Hepatocyte (in vitro differentiated cells): ENCODE results near the gene KIAA0825. TPM values are rescaled to one million over a fixed set of nuclear protein-coding genes. Genes with fewer than 3 reads are reported as not detected.

Experiments
- DNase-seq: peaks from one replicate; pipeline ENCODE4 v3.0.0-alpha.2; 2016; ENCODE audit warnings: low spot score
- H2AFZ ChIP-seq: fragments of 200-600 bp; sonication (generic); 2 replicates; pipeline ENCODE4 v1.6.0; 2016; ENCODE audit warnings: antibody characterized with exemption, mild to moderate bottlenecking
- H3K27ac ChIP-seq: fragments of 200-600 bp; sonication (generic); 2 replicates; pipeline ENCODE4 v1.5.1; 2016; ENCODE audit warnings: mild to moderate bottlenecking
- H3K27me3 ChIP-seq: fragments of 200-600 bp; sonication (generic); 2 replicates; pipeline ENCODE4 v1.6.1; 2016
- H3K36me3 ChIP-seq: fragments of 200-600 bp; sonication (generic); replicated peaks from 2 replicates; pipeline ENCODE4 v1.5.1; 2016; ENCODE audit warnings: low read depth; ENCODE audit not compliant: insufficient read depth
- H3K4me1 ChIP-seq: fragments of 200-600 bp; sonication (generic); 2 replicates; pipeline ENCODE4 v1.5.1; 2016; ENCODE audit warnings: mild to moderate bottlenecking, moderate library complexity; ENCODE audit not compliant: insufficient read depth
- H3K4me2 ChIP-seq: fragments of 200-600 bp; sonication (generic); 2 replicates; pipeline ENCODE4 v1.6.0; 2016
- H3K4me3 ChIP-seq: fragments of 200-600 bp; sonication (generic); 2 replicates; pipeline ENCODE4 v1.5.1; 2016; ENCODE audit warnings: mild to moderate bottlenecking
- H3K79me2 ChIP-seq: fragments of 200-600 bp; sonication (generic); 2 replicates; pipeline ENCODE4 v1.6.0; 2017; ENCODE audit warnings: mild to moderate bottlenecking
- H3K9me2 ChIP-seq: fragments of 200-600 bp; sonication (generic); replicated peaks from 2 replicates; pipeline ENCODE4 v1.6.0; 2017; ENCODE audit warnings: mild to moderate bottlenecking; ENCODE audit not compliant: insufficient read depth
- H3K9me3 ChIP-seq: fragments of 200-600 bp; sonication (generic); 2 replicates; pipeline ENCODE4 v1.5.1; 2016; ENCODE audit warnings: low read depth, mild to moderate bottlenecking
- H4K20me1 ChIP-seq: fragments of 200-600 bp; sonication (generic); 2 replicates; pipeline ENCODE4 v1.6.0; 2016; ENCODE audit warnings: mild to moderate bottlenecking; ENCODE audit not compliant: insufficient read depth, poor library complexity, severe bottlenecking
- CTCF ChIP-seq: fragments of 200-600 bp; sonication (generic); IDR thresholded peaks from 2 replicates; pipeline ENCODE4 v1.5.1; 2016; ENCODE audit warnings: antibody characterized with exemption, mild to moderate bottlenecking; ENCODE audit not compliant: poor library complexity
- EZH2 ChIP-seq: fragments of 200-600 bp; sonication (generic); IDR thresholded peaks from 2 replicates; pipeline ENCODE4 v1.6.1; 2016; ENCODE audit warnings: antibody characterized with exemption, mild to moderate bottlenecking, borderline replicate concordance
- EZH2phosphoT487 ChIP-seq: fragments of 200-600 bp; sonication (generic); IDR thresholded peaks from one replicate; pipeline ENCODE4 v1.6.1; 2018; ENCODE audit warnings: antibody characterized with exemption, mild to moderate bottlenecking, low read depth, moderate library complexity; ENCODE audit not compliant: unreplicated experiment, severe bottlenecking
- WGBS: methylation state at CpG from one replicate; pipeline ENCODE4 v1.1.6; 2016; ENCODE audit warnings: low lambda C conversion rate; ENCODE audit errors: missing lambda C conversion rate; 5-methylcytosine and 5-hydroxymethylcytosine counted together
- polyA plus RNA-seq: library from polyadenylated mRNA; unstranded; fragments of >200 nt; fragmentation: Nextera tagmentation; extraction: Ambion mirVana; gene quantifications from 2 replicates; pipeline ENCODE4 v1.2.1, GENCODE V29; 2016
- total RNA-seq: library from RNA; depleted of rRNA; stranded (reverse); fragments of >200 nt; gene quantifications from 2 replicates; pipeline ENCODE4 v1.2.3, GENCODE V29; 2014

KIAA0825 gene
- total and polyA plus RNA-seq, 2 experiments from 2014 or later: 2.1 to 4.5 TPM

DNA sequence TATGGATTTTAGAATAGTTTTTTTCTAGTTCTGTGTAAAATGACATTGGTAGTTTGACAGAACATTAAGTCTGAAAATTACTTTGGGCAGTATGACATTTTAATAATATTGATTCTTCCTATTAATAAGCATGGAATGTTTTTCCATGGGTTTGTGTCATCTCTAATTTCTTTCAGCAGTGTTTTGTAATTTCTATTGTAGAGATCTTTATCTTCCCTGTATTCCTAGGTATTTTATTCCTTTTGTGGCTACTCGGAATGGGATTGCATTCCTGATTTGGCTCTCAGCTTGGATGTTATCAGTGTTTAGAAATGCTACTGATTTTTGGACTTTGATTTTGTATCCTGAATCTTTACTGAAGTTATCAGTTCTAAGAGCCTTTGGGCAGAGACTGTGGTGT lies 420.4 kb downstream of the KIAA0825 start:
- 77% methylated on average over 1 of the region's 1 CpG for WGBS
- H3K4me3 ChIP-seq: no peak overlapping the region
- no peaks in the 10 kb centered on the region for H3K4me1 ChIP-seq

GRCh38 chr5:94196953-94197352 lies 421.5 kb downstream of the KIAA0825 start:
- H3K4me1 ChIP-seq: no peaks in the 10 kb centered on the region
- 76% methylated on average over 1 of the region's 1 CpG for WGBS
- H3K79me2 ChIP-seq: no peaks in the 10 kb centered on the region
- H2AFZ ChIP-seq: no peak overlapping the region
- no peak for DNase-seq
- H3K36me3 ChIP-seq: no peaks in the 10 kb centered on the region
- no peaks in the 10 kb centered on the region for H4K20me1 ChIP-seq
- TF ChIP-seq EZH2phosphoT487 (no peak), EZH2 (no peak)
- H3K4me3 ChIP-seq: no peak overlapping the region
- no peaks in the 10 kb centered on the region for H3K27me3 ChIP-seq
- no peak overlapping the region for H3K27ac ChIP-seq
- no peaks in the 10 kb centered on the region for H3K9me3 ChIP-seq
- no peaks in the 10 kb centered on the region for H3K9me2 ChIP-seq
- no peak overlapping the region for H3K4me2 ChIP-seq

More for the DNA sequence above, 420.4 kb downstream of the KIAA0825 start:
- Histone ChIP-seq H3K79me2 (no peaks in the 10 kb centered on the region), H3K36me3 (no peaks in the 10 kb centered on the region), H3K4me2 (no peak overlapping the region), H3K9me3 (no peaks in the 10 kb centered on the region), H3K27ac (no peak overlapping the region), H3K27me3 (no peaks in the 10 kb centered on the region), H2AFZ (no peak overlapping the region), H3K9me2 (no peaks in the 10 kb centered on the region), H4K20me1 (no peaks in the 10 kb centered on the region)
- TF ChIP-seq CTCF (no peak), EZH2phosphoT487 (no peak), EZH2 (no peak)
- no peak for DNase-seq

GRCh38 chr5:94192658-94193391 lies 425.6 kb downstream of the KIAA0825 start:
- Histone ChIP-seq H3K9me2 (no peaks in the 10 kb centered on the region), H3K36me3 (no peaks in the 10 kb centered on the region), H3K4me3 (no peak overlapping the region), H3K27me3 (no peaks in the 10 kb centered on the region), H3K4me1 (no peaks in the 10 kb centered on the region), H3K9me3 (no peaks in the 10 kb centered on the region), H3K79me2 (no peaks in the 10 kb centered on the region), H3K27ac (no peak overlapping the region), H2AFZ (no peak overlapping the region), H4K20me1 (no peaks in the 10 kb centered on the region), H3K4me2 (no peak overlapping the region)
- 88% methylated on average over 3 of the region's 3 CpGs for WGBS
- DNase-seq: no peak
- no peak for TF ChIP-seq EZH2phosphoT487
- TF ChIP-seq EZH2: no peak
- no peak for TF ChIP-seq CTCF

- Histone ChIP-seq H3K9me2 (no peaks in the 10 kb centered on the region), H3K27me3 (no peaks in the 10 kb centered on the region), H3K4me1 (no peaks in the 10 kb centered on the region), H3K4me2 (no peak overlapping the region), H4K20me1 (no peaks in the 10 kb centered on the region), H2AFZ (no peak overlapping the region), H3K79me2 (no peaks in the 10 kb centered on the region), H3K27ac (no peak overlapping the region), H3K36me3 (no peaks in the 10 kb centered on the region), H3K4me3 (no peak overlapping the region), H3K9me3 (no peaks in the 10 kb centered on the region)
- no peak for TF ChIP-seq EZH2phosphoT487
- no peak for TF ChIP-seq CTCF
- TF ChIP-seq EZH2: no peak
- DNase-seq: no peak
- 83% methylated on average over 2 of the region's 2 CpGs for WGBS
Measured at GRCh38 chr5:94191604-94192003, 426.8 kb downstream of the KIAA0825 start.
